22Rv1 (cell line): Measurements from ENCODE around the gene GAPDH.
A peak's percentile ranks its signal among the peaks of the same experiment; 100 is the strongest.
"Not testable (repeated sequence)": the region's sequence is repeated elsewhere in the genome, so short reads cannot be mapped to it uniquely, and the experiment has no call there.

Experiments used
- H3K27ac ChIP-seq: fragments of 450-650 bp; 2 replicates; pipeline ENCODE4 v1.5.1; 2017
- ZFX ChIP-seq: fragments of 450-650 bp; IDR thresholded peaks from 2 replicates; pipeline ENCODE4 v1.6.1; 2017; ENCODE audit warnings: antibody characterized with exemption, borderline replicate concordance
- TF ChIP-seq, protein P1 (sequence below): fragments of 450-650 bp; IDR thresholded peaks from 2 replicates; pipeline ENCODE4 v1.5.1; 2017; ENCODE audit warnings: mild to moderate bottlenecking

Gene GAPDH

DNA sequence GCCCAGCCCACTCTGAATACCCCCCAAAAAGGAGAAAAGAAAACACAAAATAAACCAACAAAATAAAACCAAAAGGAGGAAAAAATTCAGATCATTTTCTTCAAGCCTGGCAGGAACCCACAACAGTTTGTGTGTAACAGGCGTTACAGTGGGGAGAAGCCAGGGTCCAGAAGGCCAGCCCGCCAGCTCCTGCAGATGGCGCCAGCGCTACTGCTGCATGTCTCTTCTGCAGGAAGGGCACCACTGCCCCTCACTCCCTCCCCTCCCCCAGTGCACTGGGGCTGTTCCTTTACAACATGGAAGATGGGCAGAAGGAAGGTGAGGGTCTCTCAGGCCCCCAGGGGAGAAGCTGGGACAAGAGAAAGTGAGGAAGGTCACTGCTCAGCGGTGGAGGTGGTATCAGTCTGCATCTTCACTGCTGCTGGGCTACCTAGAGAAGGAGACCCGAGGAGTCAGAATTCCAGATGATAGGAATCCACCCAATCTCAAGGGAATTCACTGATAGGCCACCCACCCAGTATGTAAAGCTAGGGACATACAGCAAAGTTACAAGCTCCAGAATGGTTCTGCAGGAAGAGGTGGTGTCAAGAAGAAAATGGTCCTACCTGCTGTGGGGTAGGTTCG, 36.1 kb downstream of the GAPDH start:
- TF ChIP-seq, protein P1, sequence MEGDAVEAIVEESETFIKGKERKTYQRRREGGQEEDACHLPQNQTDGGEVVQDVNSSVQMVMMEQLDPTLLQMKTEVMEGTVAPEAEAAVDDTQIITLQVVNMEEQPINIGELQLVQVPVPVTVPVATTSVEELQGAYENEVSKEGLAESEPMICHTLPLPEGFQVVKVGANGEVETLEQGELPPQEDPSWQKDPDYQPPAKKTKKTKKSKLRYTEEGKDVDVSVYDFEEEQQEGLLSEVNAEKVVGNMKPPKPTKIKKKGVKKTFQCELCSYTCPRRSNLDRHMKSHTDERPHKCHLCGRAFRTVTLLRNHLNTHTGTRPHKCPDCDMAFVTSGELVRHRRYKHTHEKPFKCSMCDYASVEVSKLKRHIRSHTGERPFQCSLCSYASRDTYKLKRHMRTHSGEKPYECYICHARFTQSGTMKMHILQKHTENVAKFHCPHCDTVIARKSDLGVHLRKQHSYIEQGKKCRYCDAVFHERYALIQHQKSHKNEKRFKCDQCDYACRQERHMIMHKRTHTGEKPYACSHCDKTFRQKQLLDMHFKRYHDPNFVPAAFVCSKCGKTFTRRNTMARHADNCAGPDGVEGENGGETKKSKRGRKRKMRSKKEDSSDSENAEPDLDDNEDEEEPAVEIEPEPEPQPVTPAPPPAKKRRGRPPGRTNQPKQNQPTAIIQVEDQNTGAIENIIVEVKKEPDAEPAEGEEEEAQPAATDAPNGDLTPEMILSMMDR = peak; percentile 96
- TF ChIP-seq ZFX = no peak
- peak overlapping the region; percentile 98 for H3K27ac ChIP-seq

- peak overlapping the region; percentile 98; the same call in 1 of the 2 replicates for H3K27ac ChIP-seq
- TF ChIP-seq, protein P1 = no peak
- no peak for TF ChIP-seq ZFX
Observed at GRCh38 chr12:6573001-6573400, 38.7 kb downstream of the GAPDH start.

- H3K27ac ChIP-seq = no peak overlapping the region
- no peak for TF ChIP-seq ZFX
- TF ChIP-seq, protein P1 = no peak
Observed at GRCh38 chr12:6574576-6575295, 40.4 kb downstream of the GAPDH start.

GRCh38 chr12:6575648-6576047, 41.3 kb downstream of the GAPDH start:
- TF ChIP-seq ZFX = no peak
- TF ChIP-seq, protein P1 = no peak

DNA sequence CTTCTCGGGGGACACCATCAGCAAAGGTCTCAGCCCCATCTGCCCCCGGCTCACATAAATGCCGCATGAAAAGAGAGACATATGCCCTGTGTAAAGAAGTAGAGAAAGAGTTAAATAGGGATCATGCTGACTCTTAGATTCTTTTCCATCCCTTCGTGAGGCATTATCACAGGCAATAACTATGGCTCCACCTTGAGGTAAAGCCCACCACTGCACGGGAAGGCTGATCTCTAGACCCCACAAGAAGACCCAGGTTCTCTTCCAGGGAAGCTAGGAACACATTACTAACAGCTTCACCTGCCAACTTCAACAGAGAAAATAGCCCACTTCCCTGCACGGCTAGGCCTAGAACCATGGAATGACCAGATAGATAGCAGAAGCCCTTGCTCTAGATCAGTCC, 47.9 kb downstream of the GAPDH start:
- H3K27ac ChIP-seq = 0 out of 2 replicates have a peak overlapping the region, but pooled peaks have one; percentile 11
- TF ChIP-seq, protein P1 = peak; percentile 41
- TF ChIP-seq ZFX = no peak

More at GRCh38 chr12:6575648-6576047, 41.3 kb downstream of the GAPDH start:
- H3K27ac ChIP-seq = no peak overlapping the region

- TF ChIP-seq ZFX = no peak
- TF ChIP-seq, protein P1 = no peak
- no peak overlapping the region for H3K27ac ChIP-seq
Observed at GRCh38 chr12:6582959-6583358, 48.6 kb downstream of the GAPDH start.

DNA sequence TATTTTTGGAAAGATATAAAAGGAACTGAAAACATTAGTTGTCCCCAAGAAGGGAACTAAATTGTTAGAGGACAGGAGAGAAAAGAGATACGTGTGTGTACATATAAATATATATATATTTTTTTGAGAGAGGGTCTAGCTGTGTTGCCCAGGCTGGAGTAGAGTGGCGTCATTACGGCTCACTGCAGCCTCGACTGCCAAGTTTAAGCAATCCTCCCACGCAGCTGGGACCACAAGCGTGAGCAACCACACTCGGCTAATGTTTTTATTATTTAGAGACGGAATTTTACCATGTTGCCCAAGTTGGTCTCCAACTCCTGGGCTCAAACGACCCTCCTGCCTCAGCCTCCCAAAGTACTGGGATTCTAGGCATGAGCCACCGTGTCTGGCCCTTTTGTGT, 50.0 kb downstream of the GAPDH start:
- no peak for TF ChIP-seq ZFX
- TF ChIP-seq, protein P1 = no peak

GRCh38 chr12:6586569-6586968, 52.3 kb downstream of the GAPDH start:
- not testable (repeated sequence) for H3K27ac ChIP-seq

More for the DNA sequence above, 50.0 kb downstream of the GAPDH start:
- no peak overlapping the region for H3K27ac ChIP-seq
